H1 (cell line): Measurements from ENCODE around the gene IL10RA. TPM values are rescaled to one million over a fixed set of nuclear protein-coding genes. Genes with fewer than 3 reads are reported as not detected.

Experiments
- BRCA1 ChIP-seq: IDR thresholded peaks from 2 replicates; pipeline ENCODE4 v1.6.1; 2012; ENCODE audit warnings: low read depth, low read length, improper control_type of control experiment
- CBX5 ChIP-seq: fragments of 300-800, 300-1000 bp; sonication (generic); IDR thresholded peaks from 2 replicates; pipeline ENCODE4 v1.7.1; 2016; ENCODE audit warnings: antibody characterized with exemption, low read length, low read depth
- CHD7 ChIP-seq: fragments of 300-600 bp; sonication (generic); IDR thresholded peaks from 2 replicates; pipeline ENCODE4 v1.7.1; 2012; ENCODE audit warnings: low read length, moderate library complexity, mild to moderate bottlenecking, inconsistent platforms; ENCODE audit not compliant: insufficient replicate concordance
- CTBP2 ChIP-seq: IDR thresholded peaks from 2 replicates; pipeline ENCODE4 v1.7.0; 2011; ENCODE audit warnings: borderline replicate concordance, mild to moderate bottlenecking, moderate library complexity, mixed read lengths, low read length; ENCODE audit not compliant: insufficient read depth, insufficient read length
- CTCF ChIP-seq, 3 experiments: IDR thresholded peaks; 1 replicate in 2 of 3; 2 replicates in 1 of 3; pipeline versions ENCODE4 v1.5.1 to v1.6.1; 2011; ENCODE audit warnings: low read length in 3 of 3, mild to moderate bottlenecking in 3 of 3, inconsistent platforms in 2 of 3, low read depth in 1 of 3, moderate library complexity in 1 of 3; ENCODE audit not compliant: insufficient read depth in 1 of 3; ENCODE audit errors: control extremely low read depth in 1 of 3
- RXRA ChIP-seq: IDR thresholded peaks from 2 replicates; pipeline ENCODE4 v1.6.1; 2011; ENCODE audit warnings: low read depth, mild to moderate bottlenecking, low read length, moderate library complexity; ENCODE audit not compliant: insufficient read depth
- polyA plus RNA-seq, 7 experiments: library from polyadenylated mRNA; depleted of rRNA in 3 of 7; stranded (reverse) in 5 of 7; unstranded in 2 of 7; fragments of >200 nt in 5 of 7; fragments of 200-250 nt in 2 of 7; gene quantifications; 1 replicate in 5 of 7; 2 replicates in 1 of 7; 4 replicates in 1 of 7; pipeline versions ENCODE4 v1.2.1 to v1.2.3, GENCODE V29; 2011 to 2013; ENCODE audit warnings: missing spikeins in 2 of 7, mixed read lengths in 2 of 7
- total RNA-seq: library from RNA; stranded (reverse); fragmentation: NEBNext Ultra II Directional; extraction: Animal tissue kit (Norgen Biotek cat#: 25700); gene quantifications from 2 replicates; pipeline ENCODE4 v1.2.1, GENCODE V29; 2021

Gene IL10RA
- total and polyA plus RNA-seq, 2 of the 8 experiments (the other 6 are each of a cell fraction or from before 2014, with no cell fraction given) = 0.05 to 0.11 TPM

- TF ChIP-seq CHD7 (no peak), CBX5 (no peak), CTBP2 (no peak), CTCF (IDR thresholded peaks at IDR 0.05; ENCODE audit: control extremely low read depth in 1 of 3, insufficient read depth in 1 of 3, low read depth in 1 of 3, low read length in 3 of 3) (no peak), RXRA (no peak), BRCA1 (no peak)
These were observed 15.7 kb upstream of the IL10RA start (continued) for GRCh38 chr11:117970400-117971024.
